GM18858 (cell line): ENCODE measurements around the gene DGKE.
A peak's percentile ranks its signal among the peaks of the same experiment; 100 is the strongest.

Source experiments
- ATAC-seq: cut with Tn5 transposase; IDR thresholded peaks from one replicate; pipeline ENCODE4 v1.9.1; 2021; ENCODE audit not compliant: unreplicated experiment

The DGKE gene

GRCh38 chr17:56833809-56834379 lies at the start of gene DGKE, which contains the start of gene C17orf67:
TSS of gene DGKE (plus strand) at chr17:56834151. CDS start at chr17:56834796, 645 bp downstream.
TSS of gene C17orf67 (minus strand) at chr17:56833920. CDS start at chr17:56815810, 18,110 bp downstream.
- ATAC-seq = peak; percentile 37

GRCh38 chr17:56785405-56785804 lies 48.5 kb upstream of the DGKE start:
- ATAC-seq = no peak

- no peak for ATAC-seq
Observed at GRCh38 chr17:56785997-56786680, 47.8 kb upstream of the DGKE start.

- peak; percentile 81 for ATAC-seq
Observed at GRCh38 chr17:56786989-56787482, 46.9 kb upstream of the DGKE start.

GRCh38 chr17:56792267-56792666 lies 41.7 kb upstream of the DGKE start:
- no peak for ATAC-seq

GRCh38 chr17:56793531-56793930 lies 40.4 kb upstream of the DGKE start:
- ATAC-seq = no peak

GRCh38 chr17:56793957-56794356 lies 40.0 kb upstream of the DGKE start:
- ATAC-seq = no peak

- no peak for ATAC-seq
Observed at GRCh38 chr17:56795221-56795865, 38.6 kb upstream of the DGKE start.

- no peak for ATAC-seq
Observed at GRCh38 chr17:56796536-56796935, 37.4 kb upstream of the DGKE start.

- no peak for ATAC-seq
Observed at GRCh38 chr17:56798916-56799315, 35.0 kb upstream of the DGKE start.

GRCh38 chr17:56801459-56802178 lies 32.3 kb upstream of the DGKE start:
- ATAC-seq = no peak

- ATAC-seq = no peak
Observed at GRCh38 chr17:56803071-56803470, 30.9 kb upstream of the DGKE start.

- no peak for ATAC-seq
Observed at GRCh38 chr17:56804454-56804853, 29.5 kb upstream of the DGKE start.

- no peak for ATAC-seq
Observed at GRCh38 chr17:56806949-56807348, 27.0 kb upstream of the DGKE start.

- no peak for ATAC-seq
Observed at GRCh38 chr17:56807723-56808122, 26.2 kb upstream of the DGKE start.

GRCh38 chr17:56808503-56808902 lies 25.4 kb upstream of the DGKE start:
- no peak for ATAC-seq

- ATAC-seq = no peak
Observed at GRCh38 chr17:56809106-56809819, 24.7 kb upstream of the DGKE start.

GRCh38 chr17:56809820-56810179 lies 24.2 kb upstream of the DGKE start:
- ATAC-seq = no peak

GRCh38 chr17:56810343-56810742 lies 23.6 kb upstream of the DGKE start:
- ATAC-seq = no peak

- ATAC-seq = no peak
Observed at GRCh38 chr17:56810891-56811775, 22.8 kb upstream of the DGKE start.
